Kidney (tissue), 22 donors: ENCODE results near the gene COX7B. TPM values are rescaled to one million over a fixed set of nuclear protein-coding genes. Genes with fewer than 3 reads are reported as not detected.
A peak's percentile ranks its signal among the peaks of the same experiment; 100 is the strongest.
"Not testable (repeated sequence)": the region's sequence is repeated elsewhere in the genome, so short reads cannot be mapped to it uniquely, and the experiment has no call there.

Source experiments
- DNase-seq, 5 donors: peaks; one replicate each; pipeline ENCODE4 v3.0.0-alpha.2; 2013 to 2020
- FAIRE-seq: peaks from 2 replicates; lab custom pipeline; 2012; peaks lifted over from hg19 to GRCh38; lab: Jason Lieb, UNC
- H3K27ac ChIP-seq, 2 donors: one replicate each; pipeline ENCODE4 v1.7.0; 2013; ENCODE audit warnings: low read depth in 2 of 2, low read length in 2 of 2, inconsistent platforms in 1 of 2
- H3K27me3 ChIP-seq: one replicate; pipeline ENCODE4 v1.7.1; 2013; ENCODE audit warnings: low read length, inconsistent platforms; ENCODE audit not compliant: control insufficient read depth, insufficient read depth
- H3K36me3 ChIP-seq, 3 donors: one replicate each; pipeline versions ENCODE4 v1.7.0 to v1.7.1; 2013; ENCODE audit warnings: low read length in 3 of 3, control low read depth in 1 of 3, inconsistent platforms in 1 of 3; ENCODE audit not compliant: insufficient read depth in 3 of 3, control insufficient read depth in 2 of 3
- H3K4me1 ChIP-seq, 3 donors: one replicate each; pipeline versions ENCODE4 v1.7.0 to v1.7.1; 2013; ENCODE audit warnings: low read length in 3 of 3, inconsistent platforms in 1 of 3, low read depth in 1 of 3; ENCODE audit not compliant: control insufficient read depth in 2 of 3, insufficient read depth in 2 of 3
- H3K4me3 ChIP-seq, 3 donors: one replicate each; pipeline versions ENCODE4 v1.7.0 to v1.8.1; 2013; ENCODE audit warnings: low read length in 3 of 3, control low read depth in 1 of 3, inconsistent platforms in 1 of 3
- H3K9ac ChIP-seq, 3 donors: one replicate each; pipeline versions ENCODE4 v1.7.0 to v1.7.1; 2013; ENCODE audit warnings: low read length in 3 of 3, control low read depth in 1 of 3, inconsistent platforms in 1 of 3
- H3K9me3 ChIP-seq, 3 donors: one replicate each; pipeline versions ENCODE4 v1.7.0 to v1.7.1; 2013; ENCODE audit warnings: low read length in 3 of 3, control low read depth in 1 of 3, inconsistent platforms in 1 of 3; ENCODE audit not compliant: control insufficient read depth in 2 of 3, insufficient read depth in 1 of 3
- CTCF ChIP-seq: IDR thresholded peaks from 3 replicates; pipeline ENCODE4 v1.5.1; 2012; ENCODE audit warnings: mild to moderate bottlenecking, moderate library complexity, borderline replicate concordance; ENCODE audit not compliant: insufficient read depth; ENCODE audit errors: extremely low read depth
- intact Hi-C: fragments of 100-400 bp; cut with DNase I; formaldehyde crosslinking; loops from one replicate; pipeline ENCODE4 v1.11.1; 2022
- long read RNA-seq, 10 donors: library from polyadenylated mRNA in 1 of 10; unstranded in 1 of 10; transcript quantifications; one replicate each; pipeline ENCODE4 v2.0.0 and lab custom pipeline, GENCODE V29; 2021 to 2026
- polyA plus RNA-seq: library from polyadenylated mRNA; stranded (reverse); fragments of 350-450 nt; fragmentation: Illumina TruSeq; extraction: RNeasy Lipid Tissue Mini Kit (QIAGEN cat#74804); gene quantifications from one replicate; pipeline ENCODE4 v1.2.3, GENCODE V29; 2014; ENCODE audit warnings: low read depth, low replicate concordance; ENCODE audit not compliant: insufficient read depth
- total RNA-seq: library from RNA; stranded (reverse); fragmentation: NEBNext Ultra II Directional; extraction: Animal tissue kit (Norgen Biotek cat#: 25700); gene quantifications from one replicate; pipeline ENCODE4 v1.2.1, GENCODE V29; 2021
- donor health status: control.
- donor health status: control.
- donor health status: control.
- donor health status: control.
- donor health status: control.
- donor health status: DM: yes; HTN: yes; CAD: no.
- donor health status: Normal renal cell carcinoma (clear cell type).

Gene COX7B
- total RNA-seq = 233 TPM
- 1,977 TPM for polyA plus RNA-seq
- long read RNA-seq, donor 1, transcript COX7B-203 (3 exons, 2,471 nt) = major isoform, 153 of 189 reads
- long read RNA-seq, donor 1, partial matches to known transcripts = 33 of 189 reads
- long read RNA-seq, donor 1, other reads (novel, unspliced or antisense) = 0 of 189 reads
- long read RNA-seq, donor 2, transcript COX7B-203 (3 exons, 2,471 nt) = major isoform, 178 of 199 reads
- long read RNA-seq, donor 2, partial matches to known transcripts = 7 of 199 reads
- long read RNA-seq, donor 2, other reads (novel, unspliced or antisense) = 8 of 199 reads
- long read RNA-seq, donor 3, transcript COX7B-202 (2 exons, 685 nt) = minor isoform, 5 of 324 reads
- long read RNA-seq, donor 3, transcript COX7B-203 (3 exons, 2,471 nt) = major isoform, 251 of 324 reads
- long read RNA-seq, donor 3, partial matches to known transcripts = 40 of 324 reads
- long read RNA-seq, donor 3, other reads (novel, unspliced or antisense) = 26 of 324 reads
- long read RNA-seq, donor 4, transcript COX7B-203 (3 exons, 2,471 nt) = major isoform, 93 of 98 reads
- long read RNA-seq, donor 4, partial matches to known transcripts = 5 of 98 reads
- long read RNA-seq, donor 4, other reads (novel, unspliced or antisense) = 0 of 98 reads
- long read RNA-seq, donor 5, transcript COX7B-203 (3 exons, 2,471 nt) = major isoform, 13 of 13 reads
- long read RNA-seq, donor 5, partial matches to known transcripts = 0 of 13 reads
- long read RNA-seq, donor 5, other reads (novel, unspliced or antisense) = 0 of 13 reads
- long read RNA-seq, donor 6, transcript COX7B-202 (2 exons, 685 nt) = minor isoform, 5 of 773 reads
- long read RNA-seq, donor 6, transcript COX7B-203 (3 exons, 2,471 nt) = major isoform, 634 of 773 reads
- long read RNA-seq, donor 6, partial matches to known transcripts = 53 of 773 reads
- long read RNA-seq, donor 6, other reads (novel, unspliced or antisense) = 76 of 773 reads
- long read RNA-seq, donor 7, transcript COX7B-203 (3 exons, 2,471 nt) = major isoform, 52 of 68 reads
- long read RNA-seq, donor 7, partial matches to known transcripts = 12 of 68 reads
- long read RNA-seq, donor 7, other reads (novel, unspliced or antisense) = 3 of 68 reads
- long read RNA-seq, donor 8, transcript COX7B-203 (3 exons, 2,471 nt) = major isoform, 202 of 245 reads
- long read RNA-seq, donor 8, partial matches to known transcripts = 30 of 245 reads
- long read RNA-seq, donor 8, other reads (novel, unspliced or antisense) = 9 of 245 reads
- long read RNA-seq, donor 9, transcript COX7B-203 (3 exons, 2,471 nt) = major isoform, 154 of 180 reads
- long read RNA-seq, donor 9, partial matches to known transcripts = 9 of 180 reads
- long read RNA-seq, donor 9, other reads (novel, unspliced or antisense) = 14 of 180 reads
- long read RNA-seq, donor 10, transcript COX7B-203 (3 exons, 2,471 nt) = major isoform, 178 of 252 reads
- long read RNA-seq, donor 10, partial matches to known transcripts = 58 of 252 reads
- long read RNA-seq, donor 10, other reads (novel, unspliced or antisense) = 9 of 252 reads

GRCh38 chrX:77899081-77899828, at the start of gene COX7B:
Gene COX7B, plus strand, starts transcription at chrX:77899468. Its CDS starts 86 bp downstream, at chrX:77899554.
- Histone ChIP-seq H3K27ac (peak within 1 kb of the TSS; percentile 88 to 93), H3K4me3 (peak within 1 kb of the TSS; percentile 99 to 100 (median 99)), H3K27me3 (no peaks in the 10 kb centered on the region), H3K9ac (peak within 1 kb of the TSS; percentile 92 to 100 (median 99)), H3K36me3 (peaks cover 0 to 8% (median 0%) of the 10 kb centered on the region in 3 donors), H3K4me1 (no peaks in the 10 kb centered on the region), H3K9me3 (no peaks in the 10 kb centered on the region)
- intact Hi-C loops = no loop called here
- peak; percentile 40 for TF ChIP-seq CTCF
- peak in 4 of 5 donors; percentile 83 to 98 (median 90) for DNase-seq
- peak; percentile 93 for FAIRE-seq

GRCh38 chrX:77875372-77875771, 23.9 kb upstream of the COX7B start:
- DNase-seq = no peak
- Histone ChIP-seq H3K36me3 (no peaks in the 10 kb centered on the region), H3K27me3 (no peaks in the 10 kb centered on the region), H3K4me1 (no peaks in the 10 kb centered on the region), H3K27ac (no peak overlapping the region), H3K4me3 (no peak overlapping the region), H3K9ac (no peak overlapping the region), H3K9me3 (no peaks in the 10 kb centered on the region)
- FAIRE-seq = no peak
- TF ChIP-seq CTCF = no peak
- intact Hi-C loops = no loop called here

GRCh38 chrX:77881418-77881817, 17.9 kb upstream of the COX7B start:
- DNase-seq, H3K27ac ChIP-seq, H3K27me3 ChIP-seq, FAIRE-seq, H3K9ac ChIP-seq, H3K4me1 ChIP-seq, H3K4me3 ChIP-seq, H3K9me3 ChIP-seq, intact Hi-C loops, H3K36me3 ChIP-seq: not testable (repeated sequence)
